ENCODE data around the gene PAH. TPM values are rescaled to one million over a fixed set of nuclear protein-coding genes. Genes with fewer than 3 reads are reported as not detected.

Gene PAH
- not detected in 2 replicates for total RNA-seq
- not detected for polyA plus RNA-seq (2012)

DNA sequence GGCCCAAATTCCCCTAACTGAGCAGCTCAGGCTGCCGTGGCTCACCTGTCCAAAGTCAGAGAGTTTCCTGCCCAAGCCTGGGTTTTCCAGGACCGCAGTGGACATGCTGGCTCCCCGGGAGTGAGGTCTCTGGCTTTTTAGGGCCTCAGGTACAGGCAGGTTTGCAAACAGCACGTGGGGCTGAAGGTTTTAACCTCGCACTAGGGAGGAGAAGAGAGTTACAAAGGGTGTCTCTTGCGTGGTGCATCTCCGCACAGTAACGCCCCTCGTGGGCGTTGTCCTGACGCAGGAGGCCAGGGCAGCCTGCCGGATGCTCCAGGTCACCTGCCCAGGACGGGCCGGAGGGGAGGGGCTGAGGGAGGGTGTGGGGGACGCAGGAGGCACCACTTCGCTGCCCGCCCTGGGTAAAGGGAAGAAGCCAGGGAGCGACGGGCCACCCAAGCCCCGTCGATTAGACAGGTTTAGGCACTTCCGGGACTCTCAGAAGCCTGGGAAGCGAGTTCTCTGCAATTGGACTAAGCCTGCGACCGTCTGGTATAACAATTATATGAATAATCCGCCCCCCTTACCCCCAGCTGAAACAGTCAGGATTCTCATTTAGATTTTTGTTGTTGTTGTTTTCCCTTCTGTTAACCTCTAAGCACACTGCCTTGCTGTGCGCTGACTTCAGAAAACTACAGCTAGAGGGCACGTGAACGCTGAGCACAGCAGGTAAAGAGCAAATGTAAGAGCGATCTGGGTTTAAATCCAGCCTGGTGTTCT is at the start of gene PAH:
Gene PAH, minus strand, starts transcription at position 219 of the 762 bp plus-strand sequence. Its CDS starts 114 bp downstream, at position 105.
- no peak for DNase-seq (ENCODE audit: low read depth)

- DNase-seq (ENCODE audit: low read depth), result no peak
Measured at GRCh38 chr12:102966200-102966863, 49.3 kb upstream of the PAH start.

GRCh38 chr12:102965281-102966155 is 48.5 kb upstream of the PAH start:
- DNase-seq (ENCODE audit: low read depth), result no peak

DNA sequence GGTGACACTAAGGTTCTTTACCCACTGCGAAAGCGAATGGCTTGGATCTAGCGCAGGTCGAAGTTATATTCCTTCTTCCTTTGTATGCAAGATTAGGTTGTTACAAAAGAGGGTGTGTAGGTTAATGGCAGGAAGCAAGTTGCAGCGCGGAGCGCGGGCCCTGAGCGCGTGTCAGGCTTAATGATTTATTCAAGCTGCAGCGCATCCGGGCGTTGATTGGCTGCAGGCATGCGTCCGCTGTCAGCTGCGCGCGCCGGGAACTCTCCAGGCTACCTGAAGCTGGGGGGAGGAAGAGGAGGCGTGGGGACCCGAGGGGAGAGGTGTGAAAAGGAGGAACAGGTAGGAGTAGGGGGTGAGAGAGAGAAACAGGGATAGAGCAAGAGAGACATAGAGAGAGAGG is 47.8 kb upstream of the PAH start:
- DNase-seq (ENCODE audit: low read depth), result no peak

- DNase-seq (ENCODE audit: low read depth), result no peak
Measured at GRCh38 chr12:102963796-102964195, 46.8 kb upstream of the PAH start.

GRCh38 chr12:102962986-102963385 is 45.9 kb upstream of the PAH start:
- DNase-seq (ENCODE audit: low read depth), result no peak

DNA sequence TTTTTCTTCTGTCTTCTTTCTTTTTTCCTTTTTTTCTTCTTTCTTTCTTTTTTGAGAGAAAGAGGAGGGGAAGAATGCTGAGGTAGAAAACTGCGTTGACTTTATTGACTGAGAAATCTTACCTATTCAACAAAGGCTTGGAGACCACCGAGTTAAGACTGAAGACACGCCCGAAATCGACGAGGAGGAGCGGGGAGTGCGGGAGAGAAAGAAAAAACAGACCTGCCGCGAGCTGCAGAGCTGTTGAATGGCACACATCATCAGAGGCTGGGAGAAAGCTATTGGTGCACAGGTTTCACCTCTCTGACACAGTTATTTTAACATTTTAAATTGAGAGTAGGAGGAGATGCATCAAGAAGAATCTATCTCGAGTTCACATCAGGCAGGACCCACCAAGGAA is 45.5 kb upstream of the PAH start:
- no peak for DNase-seq (ENCODE audit: low read depth)

DNA sequence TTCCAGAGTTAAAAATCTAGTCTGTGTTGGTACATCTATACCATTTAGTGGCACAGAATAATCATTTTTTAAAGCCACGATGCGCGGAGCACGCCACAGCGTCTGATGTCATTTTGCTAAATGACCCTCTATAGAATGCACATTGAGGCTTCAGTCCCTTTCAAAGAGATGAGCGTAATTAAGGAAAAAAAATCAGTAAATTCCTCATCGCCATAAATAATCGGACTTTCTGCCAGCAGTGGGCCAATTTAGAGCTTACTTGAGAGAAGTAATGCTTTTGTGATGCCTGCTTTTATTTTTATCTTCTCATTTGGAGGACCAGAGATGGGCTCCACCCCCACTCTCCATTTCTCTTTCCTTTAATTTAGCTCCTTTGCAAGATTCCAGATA is 44.4 kb upstream of the PAH start:
- DNase-seq (ENCODE audit: low read depth), result no peak

DNA sequence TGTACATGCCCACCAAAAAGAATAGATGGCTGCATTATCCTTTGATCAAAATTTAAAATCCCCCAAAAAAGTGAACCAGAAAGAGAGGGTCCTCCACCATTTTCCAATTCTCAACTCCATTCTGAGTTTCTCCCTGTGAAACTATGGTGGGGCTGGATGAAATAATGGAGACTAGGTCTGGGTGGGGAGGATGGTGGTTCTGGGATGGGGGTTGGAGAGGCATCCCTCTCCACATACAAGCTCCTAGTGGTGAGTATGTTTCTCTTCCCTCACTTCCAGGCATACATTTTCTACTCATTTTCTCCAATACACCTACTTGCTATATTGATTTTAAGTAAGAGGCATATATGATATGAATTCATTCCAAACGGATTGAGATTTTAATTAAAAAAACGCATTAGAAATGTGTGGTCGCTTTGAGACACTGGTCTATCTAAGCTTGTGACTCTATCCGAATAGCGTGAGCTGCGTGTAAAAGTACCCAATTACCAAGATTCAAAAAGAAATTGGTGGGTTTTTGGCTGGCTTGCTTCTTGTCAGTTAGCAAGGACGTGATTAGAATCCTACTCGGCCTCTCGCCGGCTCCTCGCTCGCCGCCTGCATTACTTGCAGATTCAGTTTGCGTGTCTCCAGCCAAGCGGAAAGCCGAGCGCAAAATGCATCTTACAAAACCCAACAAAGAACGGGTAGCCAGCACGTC is 43.9 kb upstream of the PAH start:
- no peak for DNase-seq (ENCODE audit: low read depth)

GRCh38 chr12:102959391-102959790 is 42.3 kb upstream of the PAH start:
- no peak for DNase-seq (ENCODE audit: low read depth)

GRCh38 chr12:102958830-102959176 is 41.8 kb upstream of the PAH start:
- no peak for DNase-seq (ENCODE audit: low read depth)

DNA sequence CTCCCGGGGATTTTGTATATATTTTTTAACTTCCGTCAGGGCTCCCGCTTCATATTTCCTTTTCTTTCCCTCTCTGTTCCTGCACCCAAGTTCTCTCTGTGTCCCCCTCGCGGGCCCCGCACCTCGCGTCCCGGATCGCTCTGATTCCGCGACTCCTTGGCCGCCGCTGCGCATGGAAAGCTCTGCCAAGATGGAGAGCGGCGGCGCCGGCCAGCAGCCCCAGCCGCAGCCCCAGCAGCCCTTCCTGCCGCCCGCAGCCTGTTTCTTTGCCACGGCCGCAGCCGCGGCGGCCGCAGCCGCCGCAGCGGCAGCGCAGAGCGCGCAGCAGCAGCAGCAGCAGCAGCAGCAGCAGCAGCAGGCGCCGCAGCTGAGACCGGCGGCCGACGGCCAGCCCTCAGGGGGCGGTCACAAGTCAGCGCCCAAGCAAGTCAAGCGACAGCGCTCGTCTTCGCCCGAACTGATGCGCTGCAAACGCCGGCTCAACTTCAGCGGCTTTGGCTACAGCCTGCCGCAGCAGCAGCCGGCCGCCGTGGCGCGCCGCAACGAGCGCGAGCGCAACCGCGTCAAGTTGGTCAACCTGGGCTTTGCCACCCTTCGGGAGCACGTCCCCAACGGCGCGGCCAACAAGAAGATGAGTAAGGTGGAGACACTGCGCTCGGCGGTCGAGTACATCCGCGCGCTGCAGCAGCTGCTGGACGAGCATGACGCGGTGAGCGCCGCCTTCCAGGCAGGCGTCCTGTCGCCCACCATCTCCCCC is 41.2 kb upstream of the PAH start:
- peak; percentile 15 for DNase-seq (ENCODE audit: low read depth)

- DNase-seq (ENCODE audit: low read depth), result peak; percentile 10
Measured at GRCh38 chr12:102957339-102958050, 40.5 kb upstream of the PAH start, which contains the start of gene ASCL1. ASCL1 (plus strand) TSS chr12:102957674; CDS start chr12:102958245, 571 bp downstream.

GRCh38 chr12:102956738-102957327 is 39.8 kb upstream of the PAH start:
- DNase-seq (ENCODE audit: low read depth), result no peak

DNA sequence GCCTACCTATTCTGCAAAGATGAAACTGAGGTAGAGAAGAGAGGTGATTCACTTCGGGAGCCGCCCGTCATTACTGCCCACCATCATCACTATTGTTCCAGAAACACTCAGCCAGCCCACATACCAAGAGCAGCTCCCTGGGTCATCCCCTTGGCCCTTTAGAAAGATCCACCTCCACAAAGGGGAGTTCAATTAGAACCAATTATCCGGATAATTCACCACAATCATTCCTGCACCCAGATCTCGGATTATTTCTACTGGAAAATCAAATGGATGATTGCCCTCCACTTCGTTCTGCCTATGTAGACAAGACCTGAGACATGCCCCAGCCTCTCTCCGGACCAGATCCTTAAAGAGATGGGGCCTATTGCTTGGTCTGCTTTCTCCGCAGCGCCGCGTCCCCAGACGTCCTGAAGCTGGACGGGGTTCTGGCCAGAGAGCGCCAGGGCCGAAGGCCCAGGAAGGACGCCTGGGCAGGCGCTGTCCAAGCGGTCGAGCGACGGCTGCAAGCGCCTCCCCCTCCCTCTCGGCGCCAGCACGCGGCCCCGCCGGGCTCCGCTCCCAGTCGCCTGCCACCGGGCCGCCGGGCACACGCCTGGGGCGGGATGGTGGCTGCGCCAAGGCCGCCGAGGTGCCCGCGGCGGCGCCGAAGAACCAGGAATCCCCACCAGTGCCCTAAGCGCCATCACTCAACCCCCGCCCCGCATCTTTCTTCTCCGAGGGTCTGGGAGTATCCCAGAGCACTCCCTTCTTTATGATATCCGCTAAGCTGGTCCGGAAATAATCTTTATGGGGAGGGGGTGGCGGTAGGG is 39.1 kb upstream of the PAH start:
- no peak for DNase-seq (ENCODE audit: low read depth)

DNA sequence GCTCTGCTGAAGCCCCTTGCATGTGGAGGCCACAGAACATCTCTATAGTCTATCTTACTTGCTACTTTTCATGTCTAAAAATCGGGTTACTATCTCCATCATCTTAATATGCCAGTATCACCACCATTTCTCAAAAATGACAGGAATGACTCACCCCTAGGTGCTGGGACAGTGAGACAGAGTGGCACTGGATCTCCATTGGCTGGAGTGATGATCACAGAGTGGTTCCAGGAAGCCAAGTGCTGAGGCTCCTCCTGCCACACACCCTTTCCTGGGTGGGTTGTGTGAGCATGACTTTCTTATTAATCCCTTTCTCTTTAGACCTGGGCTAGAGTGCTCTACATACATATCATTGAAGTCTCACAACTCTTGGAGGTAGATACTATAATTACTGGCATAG is 37.1 kb upstream of the PAH start:
- DNase-seq (ENCODE audit: low read depth), result no peak

- DNase-seq (ENCODE audit: low read depth), result no peak
Measured at GRCh38 chr12:102953221-102953620, 36.2 kb upstream of the PAH start.

DNA sequence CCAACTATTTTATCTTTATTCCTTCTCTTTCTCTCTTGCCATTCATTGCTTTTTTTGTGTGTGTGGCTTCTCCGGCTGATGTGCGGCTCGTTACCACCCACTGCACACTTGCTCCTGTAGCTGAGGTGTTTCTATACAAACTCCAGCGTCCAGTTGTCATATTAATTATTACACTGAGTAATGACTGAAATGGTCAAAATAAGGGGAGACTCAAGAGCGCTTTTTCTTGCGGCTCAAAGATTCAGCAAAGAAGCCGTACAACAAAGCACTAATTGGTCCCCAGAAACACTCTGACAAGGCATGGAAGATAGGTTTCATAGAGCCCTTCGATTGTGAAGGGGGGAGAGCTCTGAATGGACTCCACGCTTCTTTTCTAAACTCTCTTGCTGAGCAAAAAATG is 34.8 kb upstream of the PAH start:
- no peak for DNase-seq (ENCODE audit: low read depth)
